ENCODE measurements around the gene ZNF500.

DNA sequence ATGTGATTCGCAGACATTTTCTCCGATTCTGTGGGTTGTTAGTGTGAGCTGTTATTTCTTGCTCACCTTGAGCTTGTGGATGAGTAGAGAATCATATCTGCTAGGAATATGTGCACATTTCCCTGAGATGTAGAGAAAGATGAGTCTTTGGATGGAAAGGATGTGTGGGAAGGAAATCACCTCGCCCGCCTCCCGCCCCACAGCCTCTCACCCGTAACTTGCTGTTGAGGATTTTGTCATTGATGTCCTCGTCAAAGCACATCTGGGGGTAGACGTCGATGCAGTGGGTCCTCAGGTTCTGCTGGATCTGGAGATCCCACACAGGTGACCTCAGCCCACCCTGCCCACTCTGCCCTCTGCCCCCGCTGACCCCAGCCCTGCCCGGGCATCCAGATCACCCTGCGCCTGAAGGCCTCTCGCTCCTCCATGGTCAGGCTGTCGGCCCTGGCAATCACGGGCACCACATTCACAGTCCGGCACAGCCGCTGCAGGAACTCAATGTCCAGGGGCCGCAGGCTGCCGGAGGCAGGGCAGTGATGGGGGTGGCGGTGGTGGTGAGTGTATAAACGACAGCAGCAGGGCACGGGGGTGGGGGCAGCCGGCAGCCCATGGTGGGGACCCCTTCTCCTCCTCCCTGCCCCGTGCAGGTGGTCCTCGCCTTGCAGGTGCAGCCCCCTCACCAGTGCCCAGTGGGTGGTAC, 16.4 kb upstream of the ZNF500 start:
- no peak for TF ChIP-seq POLR2A (IDR thresholded peaks at IDR 0.05; ENCODE audit: low read depth, low read length)
- no peak for TF ChIP-seq POLR2AphosphoS5 (IDR thresholded peaks at IDR 0.05; ENCODE audit: low read depth, low read length)

All from GM12892 (cell line).